Stimulated activated CD8-positive, alpha-beta memory T cell treated with anti-CD3 and anti-CD28 coated beads, Interleukin-12 subunit alpha, Interleukin-12 subunit beta, amount 100 ng/mL, for 1 hour (primary cell): ENCODE results near the gene RAP1GDS1.
"Not testable (repeated sequence)": the region's sequence is repeated elsewhere in the genome, so short reads cannot be mapped to it uniquely, and the experiment has no call there.

Experiments used
- DNase-seq: peaks from one replicate; pipeline ENCODE4 v3.0.0-alpha.2; 2020; ENCODE audit warnings: low read depth

The RAP1GDS1 gene

DNA sequence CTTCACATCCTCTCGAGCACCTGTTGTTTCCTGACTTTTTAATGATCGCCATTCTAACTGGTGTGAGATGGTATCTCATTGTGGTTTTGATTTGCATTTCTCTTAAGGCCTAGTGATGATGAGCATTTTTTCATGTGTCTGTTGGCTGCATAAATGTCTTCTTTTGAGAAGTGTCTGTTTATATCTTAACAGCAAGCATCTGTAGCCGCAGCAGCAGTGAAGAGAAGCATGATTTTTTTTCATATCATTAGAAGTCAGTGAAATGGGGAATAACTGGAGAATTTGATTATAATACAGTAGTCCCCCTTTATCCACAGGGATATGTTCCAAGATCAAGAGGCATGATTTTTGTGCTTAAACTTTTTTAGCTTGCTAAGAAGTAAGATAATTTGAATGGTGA is 27.5 kb downstream of the RAP1GDS1 start:
- DNase-seq, result not testable (repeated sequence)

- DNase-seq, result no peak
Observed at GRCh38 chr4:98289375-98289774, 28.2 kb downstream of the RAP1GDS1 start.

DNA sequence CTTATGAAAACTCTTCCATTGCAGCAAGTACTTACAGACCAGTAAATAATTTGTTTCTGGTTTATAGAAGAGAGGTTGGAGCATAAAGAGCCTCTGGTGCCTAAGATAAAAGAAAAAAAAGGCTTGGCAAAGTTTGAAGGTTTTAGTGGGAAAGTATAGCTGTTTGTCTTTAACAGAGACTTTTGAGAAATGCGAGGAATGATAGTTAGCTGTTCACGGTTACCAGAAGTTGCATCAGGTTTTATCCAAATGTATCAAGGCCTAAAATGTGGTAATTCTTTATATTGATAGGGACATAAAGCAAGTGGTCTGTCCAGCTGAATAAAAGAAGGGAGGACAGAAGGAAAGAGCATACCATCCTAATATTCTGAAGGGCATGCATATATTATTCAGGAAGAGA is 29.3 kb downstream of the RAP1GDS1 start:
- DNase-seq, result no peak

DNA sequence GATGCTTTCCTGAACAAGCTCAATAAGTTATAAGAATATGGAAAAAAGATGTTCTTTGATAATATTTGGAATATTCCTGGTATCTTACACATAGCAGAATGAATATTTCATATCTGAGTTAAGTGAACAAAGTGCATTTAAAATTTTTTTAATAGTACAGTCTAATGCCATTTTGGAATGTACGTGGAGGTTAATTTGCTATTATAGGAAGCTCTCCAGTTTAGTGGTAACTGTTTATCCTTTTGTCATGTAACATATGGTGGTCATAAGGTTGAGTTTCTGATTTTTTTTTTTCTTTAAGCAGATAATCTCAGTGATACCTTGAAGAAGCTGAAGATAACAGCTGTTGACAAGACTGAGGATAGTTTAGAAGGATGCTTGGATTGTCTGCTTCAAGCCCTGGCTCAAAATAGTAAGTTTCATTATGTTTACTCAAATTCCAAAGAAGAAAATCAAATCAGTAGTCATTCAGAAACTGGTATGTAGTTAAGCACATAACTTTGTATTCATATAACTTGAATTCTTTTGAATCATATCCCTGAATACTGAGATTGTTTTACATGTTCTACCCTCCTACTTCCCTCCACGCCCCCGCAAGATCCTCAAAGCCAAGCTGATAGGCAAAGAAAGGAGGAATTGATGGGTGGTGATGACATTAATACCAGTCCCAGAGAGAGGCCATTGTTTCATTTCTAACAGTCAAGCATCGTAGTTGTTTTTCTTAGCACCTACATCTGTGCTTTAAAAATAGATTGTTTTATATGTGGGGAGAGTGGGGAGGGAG is 32.1 kb downstream of the RAP1GDS1 start:
- DNase-seq, result no peak

DNA sequence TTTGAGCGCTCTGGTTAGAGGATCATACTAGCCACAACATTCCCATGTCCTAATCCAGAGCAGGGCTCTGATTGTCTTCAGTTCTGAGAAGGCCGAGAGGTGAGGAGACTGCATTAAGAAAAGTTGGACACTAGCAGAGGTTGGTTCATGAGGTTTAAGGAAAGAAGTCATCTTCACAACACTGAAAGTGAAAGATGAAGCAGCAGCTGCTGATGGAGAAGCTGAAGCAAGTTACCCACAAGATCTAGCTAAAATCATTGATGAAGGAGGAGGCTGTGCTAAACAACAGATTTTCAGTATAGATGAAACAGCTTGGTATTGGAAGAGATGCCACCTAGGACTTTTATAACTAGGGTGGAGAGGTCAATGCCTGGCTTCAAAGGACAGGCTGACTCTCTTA is 36.8 kb downstream of the RAP1GDS1 start:
- DNase-seq, result no peak

DNA sequence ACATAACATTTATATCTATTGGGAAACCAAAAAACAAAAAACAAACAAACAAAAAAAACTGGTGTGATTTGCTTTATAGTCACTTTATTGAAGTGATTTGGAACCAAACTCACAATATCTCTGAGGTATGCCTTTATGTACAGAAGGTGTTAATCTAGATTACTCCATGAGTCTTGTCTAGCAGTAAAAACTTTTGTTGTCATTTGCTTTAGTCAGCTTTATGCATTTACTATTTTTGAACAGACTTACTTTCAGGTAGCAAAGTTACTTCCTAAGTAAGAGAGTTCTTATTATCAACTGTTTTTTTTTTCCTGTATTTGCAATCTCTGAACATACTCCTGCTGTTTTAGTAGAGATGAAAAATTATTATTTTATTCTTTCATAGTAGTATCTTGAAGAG is 39.5 kb downstream of the RAP1GDS1 start:
- DNase-seq, result no peak

GRCh38 chr4:98305576-98305975 is 44.4 kb downstream of the RAP1GDS1 start:
- DNase-seq, result no peak

DNA sequence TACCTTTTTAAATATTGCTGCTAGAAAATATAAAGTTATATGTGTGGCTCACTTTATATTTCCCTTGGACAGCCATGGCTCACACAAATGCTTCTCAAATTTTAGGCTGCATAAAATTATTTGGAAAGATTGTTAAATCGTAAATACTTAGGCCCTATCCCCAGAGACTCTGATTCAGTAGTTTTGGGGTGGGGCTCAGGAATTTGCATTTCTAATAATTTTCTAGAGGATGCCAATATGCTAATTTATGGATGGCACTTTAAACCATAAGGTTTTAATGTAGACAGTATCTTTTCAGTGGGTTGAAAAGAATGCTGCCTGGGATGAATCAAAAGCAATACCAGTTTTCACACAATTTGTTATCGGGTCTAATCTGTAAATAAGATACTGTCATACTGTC is 49.7 kb downstream of the RAP1GDS1 start:
- no peak for DNase-seq

GRCh38 chr4:98311656-98312055 is 50.5 kb downstream of the RAP1GDS1 start:
- DNase-seq, result no peak

DNA sequence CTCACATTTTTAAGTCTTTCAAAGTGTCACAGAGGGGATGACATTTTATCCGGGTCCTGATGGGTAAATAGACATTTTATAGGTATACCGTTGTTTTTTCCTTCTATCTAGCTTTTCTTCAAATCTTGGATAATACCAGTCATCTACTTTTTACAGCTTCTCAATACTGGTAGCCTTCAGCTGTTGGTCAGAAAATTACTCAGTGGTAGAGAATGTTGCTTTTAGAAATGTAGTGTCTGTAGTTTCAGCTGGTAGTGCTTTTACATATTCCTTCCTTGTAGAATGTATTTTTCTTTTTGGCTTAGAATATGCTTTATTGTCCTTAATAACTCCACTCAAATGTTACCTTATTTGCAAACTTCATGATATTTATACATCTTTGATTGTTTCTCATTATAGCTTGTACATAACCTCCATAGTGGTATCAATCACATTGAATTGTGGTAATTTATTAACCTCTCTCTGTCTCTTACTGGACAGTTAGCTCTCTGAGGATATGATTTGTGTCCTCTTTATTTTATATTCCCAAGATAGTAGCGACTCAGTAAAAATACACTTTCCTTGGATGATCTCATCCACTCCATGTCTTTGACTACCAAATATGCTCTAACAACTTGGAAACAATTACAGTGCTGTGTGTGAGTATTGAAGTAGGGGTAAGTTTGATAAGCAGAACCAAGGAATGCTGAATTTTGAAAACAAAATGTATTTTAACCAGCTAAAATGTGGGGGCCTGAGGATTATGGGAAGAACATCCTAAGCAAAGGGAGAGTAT is 53.8 kb downstream of the RAP1GDS1 start:
- DNase-seq, result no peak

DNA sequence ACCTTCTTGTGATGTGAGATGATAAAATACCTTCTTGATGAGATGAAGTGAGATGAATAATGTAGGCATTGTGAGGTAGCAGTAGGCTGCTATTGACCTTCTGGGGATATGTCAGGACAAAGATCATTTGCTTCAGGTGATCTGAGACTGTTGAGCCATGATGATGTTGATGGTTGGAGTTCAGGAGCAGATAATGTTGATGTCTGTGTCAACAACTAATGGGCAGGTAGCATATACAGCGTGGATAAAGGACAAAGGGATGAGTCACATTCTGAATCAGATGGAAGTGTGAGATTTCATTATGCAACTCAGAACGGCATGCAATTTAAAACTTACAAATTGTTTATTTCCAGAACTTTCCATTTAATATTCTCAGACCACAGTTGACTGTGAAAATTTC is 57.3 kb downstream of the RAP1GDS1 start:
- no peak for DNase-seq

DNA sequence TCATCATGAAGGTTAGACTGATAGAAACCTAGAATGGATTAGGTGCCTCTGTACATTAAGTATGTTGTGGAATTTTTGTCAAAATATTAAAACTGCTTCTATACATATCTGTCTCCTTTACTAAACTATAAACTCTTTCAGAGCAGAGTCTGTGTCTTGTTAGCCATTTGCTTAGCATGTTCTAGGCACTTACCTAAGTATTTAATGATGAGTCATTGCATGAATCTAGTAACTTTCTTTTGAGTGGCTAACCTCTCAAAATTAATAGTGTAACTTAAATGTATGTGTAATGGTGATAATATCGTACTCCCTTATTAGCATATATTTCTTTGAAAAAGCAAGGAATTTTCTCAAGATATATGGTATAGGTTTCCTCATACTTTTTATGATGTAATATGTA is 57.8 kb downstream of the RAP1GDS1 start:
- no peak for DNase-seq

GRCh38 chr4:98326168-98326567 is 65.0 kb downstream of the RAP1GDS1 start:
- no peak for DNase-seq

GRCh38 chr4:98327694-98328093 is 66.5 kb downstream of the RAP1GDS1 start:
- no peak for DNase-seq

DNA sequence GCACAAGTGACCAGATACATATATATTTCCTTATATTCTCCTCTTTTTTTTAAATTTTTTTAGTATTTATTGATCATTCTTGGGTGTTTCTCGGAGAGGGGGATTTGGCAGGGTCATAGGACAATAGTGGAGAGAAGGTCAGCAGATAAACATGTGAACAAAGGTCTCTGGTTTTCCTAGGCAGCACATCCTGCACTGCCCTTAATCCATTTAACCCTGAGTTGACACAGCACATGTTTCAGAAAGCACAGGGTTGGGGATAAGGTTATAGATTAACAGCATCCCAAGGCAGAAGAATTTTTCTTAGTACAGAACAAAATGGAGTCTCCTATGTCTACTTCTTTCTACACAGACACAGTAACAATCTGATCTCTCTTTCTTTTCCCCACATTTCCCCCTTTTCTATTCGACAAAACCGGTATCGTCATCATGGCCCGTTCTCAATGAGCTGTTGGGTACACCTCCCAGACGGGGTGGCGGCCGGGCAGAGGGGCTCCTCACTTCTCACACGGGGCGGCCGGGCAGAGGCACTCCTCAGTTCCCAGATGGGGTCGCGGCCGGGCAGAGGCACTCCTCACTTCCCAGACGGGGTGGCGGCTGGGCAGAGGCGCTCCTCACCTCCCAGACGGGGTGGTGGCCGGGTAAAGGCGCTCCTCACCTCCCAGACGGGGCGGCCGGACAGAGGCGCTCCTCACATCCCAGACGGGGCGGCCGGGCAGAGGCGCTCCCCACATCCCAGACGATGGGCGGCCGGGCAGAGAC is 68.9 kb downstream of the RAP1GDS1 start:
- not testable (repeated sequence) for DNase-seq

DNA sequence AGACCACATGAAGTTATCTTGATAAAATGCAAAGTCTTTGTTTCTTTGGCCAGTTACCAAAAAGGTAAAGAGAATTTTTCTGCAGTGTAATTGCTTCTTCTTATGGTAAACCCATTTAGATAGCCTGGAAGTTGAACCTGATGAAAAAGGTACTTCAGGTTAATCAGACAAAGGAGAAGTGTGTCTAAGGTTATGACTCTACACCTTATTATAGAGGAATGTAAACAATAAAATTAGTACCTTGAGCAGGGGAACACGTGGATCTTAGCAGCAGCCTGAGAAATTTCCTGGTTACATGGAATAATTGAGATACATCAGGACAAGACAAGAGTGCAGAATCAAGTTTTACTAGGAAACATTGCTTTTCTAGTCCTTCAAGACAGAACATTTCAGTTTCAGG is 70.8 kb downstream of the RAP1GDS1 start:
- DNase-seq, result no peak

DNA sequence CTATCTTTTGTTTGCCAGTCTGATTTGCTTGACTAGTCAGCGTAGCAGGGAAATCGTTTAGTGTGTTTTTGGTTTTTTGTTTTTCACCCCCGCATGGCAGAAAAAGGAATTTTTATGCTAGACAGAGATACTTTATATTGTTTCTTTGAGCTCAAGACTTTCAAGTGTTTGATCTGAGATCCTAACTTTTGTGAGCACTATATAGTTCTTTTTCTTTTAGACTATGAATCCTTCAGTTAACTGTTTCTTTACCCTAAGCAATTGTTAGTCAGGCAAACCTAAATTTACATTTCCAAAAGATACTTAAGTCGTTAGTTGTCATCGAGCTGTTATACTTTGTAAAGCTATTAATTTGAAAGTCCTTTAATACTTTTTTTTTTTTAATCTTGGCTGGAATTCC is 73.3 kb downstream of the RAP1GDS1 start:
- DNase-seq, result no peak

DNA sequence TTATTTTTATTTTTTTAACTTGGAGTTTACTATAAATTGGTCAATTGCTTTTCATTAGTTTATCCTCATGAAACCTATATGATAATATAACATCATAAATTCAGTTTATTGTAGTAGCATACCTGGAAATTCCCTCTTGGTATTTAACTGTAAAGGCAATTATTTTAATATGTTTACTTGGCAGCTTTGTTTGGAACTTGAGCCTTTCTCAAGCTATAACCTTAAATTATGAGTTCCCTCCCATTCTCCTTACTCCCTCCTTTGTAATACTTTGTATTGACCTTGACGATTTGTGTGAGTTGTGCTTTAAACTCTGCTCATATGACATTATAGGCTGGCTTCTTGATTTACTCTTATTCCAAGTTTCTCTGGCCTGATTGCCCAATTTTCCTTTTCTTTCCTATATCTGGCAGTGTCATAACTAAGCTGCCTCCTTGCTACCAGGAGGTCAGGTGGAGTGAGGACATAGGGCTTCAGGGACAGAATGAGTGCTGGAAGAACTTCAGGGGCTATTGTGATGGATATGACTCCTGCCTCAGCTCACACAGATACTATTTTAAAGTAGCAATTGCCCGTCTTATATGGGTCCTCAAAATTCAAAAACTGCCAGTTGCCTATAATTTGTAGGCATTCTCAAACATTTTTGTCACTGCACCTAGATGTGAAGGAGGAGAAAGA is 77.7 kb downstream of the RAP1GDS1 start:
- no peak for DNase-seq

DNA sequence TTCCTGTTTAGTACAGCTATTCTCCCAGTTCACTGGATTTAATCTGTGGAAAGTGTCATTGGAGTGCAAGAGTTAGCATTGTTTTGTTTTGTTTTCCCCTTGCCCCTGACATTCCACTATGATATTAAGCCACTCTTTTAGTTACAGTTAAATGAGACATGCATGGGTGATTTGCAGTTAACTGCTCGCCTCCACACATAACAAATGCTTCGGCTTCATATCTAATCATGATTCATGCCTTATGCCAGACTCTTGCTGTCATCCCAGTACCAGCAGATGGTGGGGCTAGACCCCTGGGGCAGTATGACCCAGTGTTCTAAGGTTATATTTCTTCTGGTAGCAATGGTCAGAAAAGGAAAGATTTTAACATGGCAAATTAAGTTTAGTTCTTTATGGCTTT is 80.1 kb downstream of the RAP1GDS1 start:
- DNase-seq, result no peak

GRCh38 chr4:98343626-98344025 is 82.4 kb downstream of the RAP1GDS1 start:
- DNase-seq, result no peak

GRCh38 chr4:98345838-98346237 is 84.7 kb downstream of the RAP1GDS1 start:
- no peak for DNase-seq

DNA sequence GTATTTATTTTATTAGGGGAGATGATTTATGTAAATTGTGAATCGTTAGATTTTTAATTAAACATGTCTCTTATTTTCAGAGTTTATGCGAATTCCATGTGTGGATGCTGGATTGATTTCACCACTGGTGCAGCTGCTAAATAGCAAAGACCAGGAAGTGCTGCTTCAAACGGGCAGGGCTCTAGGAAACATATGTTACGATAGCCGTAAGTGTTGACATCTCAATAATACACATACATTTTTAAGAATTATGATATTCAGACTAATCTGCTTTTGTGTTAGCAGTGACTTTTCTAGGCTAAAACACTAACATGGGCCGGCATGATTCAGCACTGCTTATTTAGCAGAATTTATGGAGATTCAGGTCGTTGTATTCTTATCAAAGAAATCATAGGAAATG is 91.2 kb downstream of the RAP1GDS1 start:
- DNase-seq, result no peak
